ENCODE data around the gene TSEN2.
"Not testable (repeated sequence)": the region's sequence is repeated elsewhere in the genome, so short reads cannot be mapped to it uniquely, and the experiment has no call there.

Gene TSEN2

DNA sequence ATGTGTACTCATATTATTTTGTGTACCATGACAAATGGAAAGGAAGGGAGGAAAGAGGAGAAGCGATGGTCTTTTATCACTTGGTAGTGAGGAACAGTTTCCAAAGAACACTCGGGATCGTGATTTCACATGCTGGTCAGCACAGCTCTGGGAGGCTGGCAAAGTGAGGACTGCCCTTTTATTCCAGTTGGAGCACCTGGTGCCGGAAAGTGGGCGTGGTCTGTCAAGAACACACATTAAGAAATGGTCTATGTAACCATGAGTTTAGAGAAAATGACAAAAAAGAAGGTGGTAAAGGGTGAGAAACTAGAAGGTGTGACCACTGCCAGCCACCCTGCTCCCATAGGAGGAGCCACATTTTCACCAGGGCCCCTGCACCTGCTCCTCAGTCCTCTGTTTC lies 7.0 kb upstream of the TSEN2 start:
- TF ChIP-seq, protein P1, sequence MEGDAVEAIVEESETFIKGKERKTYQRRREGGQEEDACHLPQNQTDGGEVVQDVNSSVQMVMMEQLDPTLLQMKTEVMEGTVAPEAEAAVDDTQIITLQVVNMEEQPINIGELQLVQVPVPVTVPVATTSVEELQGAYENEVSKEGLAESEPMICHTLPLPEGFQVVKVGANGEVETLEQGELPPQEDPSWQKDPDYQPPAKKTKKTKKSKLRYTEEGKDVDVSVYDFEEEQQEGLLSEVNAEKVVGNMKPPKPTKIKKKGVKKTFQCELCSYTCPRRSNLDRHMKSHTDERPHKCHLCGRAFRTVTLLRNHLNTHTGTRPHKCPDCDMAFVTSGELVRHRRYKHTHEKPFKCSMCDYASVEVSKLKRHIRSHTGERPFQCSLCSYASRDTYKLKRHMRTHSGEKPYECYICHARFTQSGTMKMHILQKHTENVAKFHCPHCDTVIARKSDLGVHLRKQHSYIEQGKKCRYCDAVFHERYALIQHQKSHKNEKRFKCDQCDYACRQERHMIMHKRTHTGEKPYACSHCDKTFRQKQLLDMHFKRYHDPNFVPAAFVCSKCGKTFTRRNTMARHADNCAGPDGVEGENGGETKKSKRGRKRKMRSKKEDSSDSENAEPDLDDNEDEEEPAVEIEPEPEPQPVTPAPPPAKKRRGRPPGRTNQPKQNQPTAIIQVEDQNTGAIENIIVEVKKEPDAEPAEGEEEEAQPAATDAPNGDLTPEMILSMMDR (IDR thresholded peaks at IDR 0.05; ENCODE audit: low read depth, low read length): no peak
- H3K4me3 ChIP-seq (ENCODE audit: low read depth, low read length): no peak overlapping the region

DNA sequence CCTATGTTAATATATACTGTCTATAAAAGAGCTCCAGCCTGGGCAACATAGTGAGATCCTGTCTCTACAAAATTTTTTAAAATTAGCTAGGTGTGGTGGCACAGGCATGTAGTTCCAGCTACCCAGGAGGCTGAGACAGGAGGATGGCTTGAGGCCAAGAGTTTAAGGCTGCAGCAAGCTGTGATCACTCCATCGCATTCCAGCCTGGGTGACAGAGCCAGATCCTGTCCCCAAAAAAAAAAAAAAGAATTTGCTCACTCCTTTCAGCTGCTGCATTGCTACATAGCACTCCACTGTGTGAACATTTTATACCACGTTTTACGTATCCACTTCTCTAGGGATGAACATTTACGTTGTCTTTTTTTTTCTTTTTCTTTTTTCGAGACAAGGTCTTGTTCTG lies 6.0 kb upstream of the TSEN2 start:
- no peak overlapping the region for H3K4me3 ChIP-seq (ENCODE audit: low read depth, low read length)

DNA sequence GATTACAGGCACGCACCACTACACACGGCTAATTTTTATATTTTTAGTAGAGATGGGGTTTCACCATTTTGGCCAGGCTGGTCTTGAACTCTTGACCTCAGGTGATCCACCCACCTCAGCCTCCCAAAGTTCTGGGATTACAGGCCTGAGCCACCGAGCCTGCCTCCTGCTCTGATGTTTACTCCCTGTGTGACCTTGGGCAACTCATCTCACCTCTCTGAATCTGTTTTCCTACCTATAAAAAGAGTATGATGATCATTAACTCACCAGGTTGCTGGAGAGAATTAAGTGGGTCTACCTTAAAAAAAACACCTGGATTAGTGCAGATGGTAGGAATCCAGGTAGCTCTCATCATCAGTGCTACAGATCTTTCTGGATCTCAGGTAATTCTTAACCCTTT lies 5.1 kb upstream of the TSEN2 start:
- not testable (repeated sequence) for H3K4me3 ChIP-seq (ENCODE audit: low read depth, low read length)

More for the DNA sequence above, 6.0 kb upstream of the TSEN2 start:
- TF ChIP-seq, protein P1 (IDR thresholded peaks at IDR 0.05; ENCODE audit: low read depth, low read length): no peak

DNA sequence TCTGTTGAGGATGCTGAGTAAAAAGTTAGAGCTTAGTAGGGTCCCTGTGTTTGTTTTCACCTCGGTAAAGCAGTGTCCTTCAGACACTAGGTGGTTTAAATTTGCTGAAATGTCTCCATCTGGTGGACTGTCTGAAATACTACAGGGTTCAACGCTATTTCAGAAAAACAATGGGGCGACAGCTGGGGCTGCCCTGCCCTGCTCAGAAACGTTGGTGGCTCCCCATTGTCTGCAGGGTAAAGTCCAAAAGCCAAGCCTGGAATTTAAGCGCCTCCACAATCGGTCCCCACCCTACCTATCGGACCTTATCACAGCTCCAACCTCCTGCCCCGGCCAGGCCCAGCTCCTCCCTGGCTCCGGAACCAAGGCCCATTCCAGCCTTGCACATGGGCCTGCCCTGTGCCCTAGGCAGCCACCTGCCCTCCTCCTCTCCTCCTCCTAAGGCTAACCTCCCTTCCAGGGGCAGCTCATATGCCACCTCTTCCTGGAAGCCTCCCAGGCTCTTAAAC lies 4.3 kb upstream of the TSEN2 start:
- TF ChIP-seq, protein P1 (IDR thresholded peaks at IDR 0.05; ENCODE audit: low read depth, low read length): peak; percentile 42
- H3K4me3 ChIP-seq (ENCODE audit: low read depth, low read length): no peak overlapping the region

DNA sequence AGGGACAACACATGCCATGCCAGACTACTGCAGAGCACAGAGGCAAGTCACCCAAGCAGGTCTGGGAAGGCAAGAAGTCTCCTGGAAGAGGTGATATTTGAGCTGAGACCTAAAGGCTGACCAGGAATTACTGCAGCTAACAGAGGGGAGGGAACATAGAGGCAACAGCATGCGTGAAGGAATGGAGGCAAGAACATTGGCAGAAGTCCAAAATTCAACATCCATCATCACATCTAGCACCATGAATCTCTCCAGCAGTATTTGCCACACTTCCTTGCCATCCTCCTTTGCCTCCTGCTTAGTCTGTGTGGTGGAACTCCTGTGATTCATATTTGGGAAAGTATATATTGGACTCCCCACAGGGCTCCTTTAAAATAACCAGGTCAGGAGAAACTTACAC lies 870 bp upstream of the TSEN2 start:
- H3K4me3 ChIP-seq (ENCODE audit: low read depth, low read length): no peak overlapping the region; the same call in none of the 2 replicates
- TF ChIP-seq, protein P1 (IDR thresholded peaks at IDR 0.05; ENCODE audit: low read depth, low read length): no peak

DNA sequence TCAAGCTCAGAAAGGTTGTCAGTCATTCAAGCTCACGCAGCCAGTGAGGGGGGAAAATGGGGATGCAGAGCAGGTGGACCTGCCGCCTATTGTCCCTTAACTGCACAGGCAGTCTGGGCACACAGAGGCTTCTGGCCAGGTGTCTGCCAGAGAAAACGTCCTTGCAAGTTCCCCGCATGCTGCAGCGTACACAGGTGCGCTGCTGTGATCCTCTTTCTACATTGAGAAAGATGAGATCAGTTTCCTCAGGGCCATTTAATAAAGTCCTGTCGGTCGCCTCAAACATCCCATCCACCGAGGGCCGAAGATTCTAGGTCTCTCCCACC lies 445 bp upstream of the TSEN2 start:
- H3K4me3 ChIP-seq (ENCODE audit: low read depth, low read length): peak overlapping the region; percentile 84
- TF ChIP-seq, protein P1 (IDR thresholded peaks at IDR 0.05; ENCODE audit: low read depth, low read length): no peak

DNA sequence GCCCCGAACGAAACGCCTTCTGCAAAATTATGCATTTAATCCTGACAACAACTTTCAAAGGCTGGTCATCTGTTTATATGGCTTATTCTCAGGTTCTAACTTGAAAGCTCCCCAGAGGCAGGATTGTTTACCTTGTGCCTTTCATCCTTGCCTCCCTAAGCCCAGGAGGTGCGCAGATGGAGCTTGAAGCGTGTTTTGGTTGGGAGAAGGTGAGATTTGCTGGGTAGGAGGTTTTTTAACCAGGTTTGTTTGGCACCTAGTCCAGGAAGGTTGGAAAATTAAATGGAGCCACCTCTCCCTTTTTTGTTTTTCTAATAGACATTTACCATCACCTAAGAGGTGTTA lies 675 bp downstream of the TSEN2 start:
- H3K4me3 ChIP-seq (ENCODE audit: low read depth, low read length): peak overlapping the region; percentile 84
- TF ChIP-seq, protein P1 (IDR thresholded peaks at IDR 0.05; ENCODE audit: low read depth, low read length): no peak

DNA sequence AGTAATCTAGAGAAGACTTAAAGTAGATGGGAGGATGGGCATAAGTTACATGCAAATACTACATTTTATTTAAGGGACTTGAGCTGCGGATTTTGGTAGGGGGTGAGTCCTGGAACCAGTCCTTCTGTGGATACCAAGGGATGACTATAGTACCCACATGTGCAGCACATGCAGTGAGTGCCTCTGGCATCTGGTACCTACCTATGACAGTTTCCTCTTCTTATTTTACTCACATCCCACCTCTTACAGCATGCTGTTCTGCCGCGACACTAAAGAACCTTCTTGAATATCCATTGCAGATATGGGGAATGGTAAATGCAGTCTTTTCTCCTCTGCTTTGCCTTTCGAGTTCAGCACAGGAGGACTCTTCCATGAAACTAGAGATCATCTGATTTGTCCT lies 1.7 kb downstream of the TSEN2 start:
- TF ChIP-seq, protein P1 (IDR thresholded peaks at IDR 0.05; ENCODE audit: low read depth, low read length): no peak
- no peak overlapping the region for H3K4me3 ChIP-seq (ENCODE audit: low read depth, low read length)
